ENCODE data around the gene PANK3.
"Not testable (repeated sequence)": the region's sequence is repeated elsewhere in the genome, so short reads cannot be mapped to it uniquely, and the experiment has no call there.

The PANK3 gene

GRCh38 chr5:168591302-168592013 lies 12.3 kb upstream of the PANK3 start:
- no peak for DNase-seq

GRCh38 chr5:168590666-168591065 lies 11.5 kb upstream of the PANK3 start:
- no peak for DNase-seq

- DNase-seq = no peak
Observed at GRCh38 chr5:168587987-168588386, 8.8 kb upstream of the PANK3 start.

GRCh38 chr5:168585119-168585856 lies 6.1 kb upstream of the PANK3 start:
- no peak for DNase-seq

GRCh38 chr5:168583742-168584482 lies 4.7 kb upstream of the PANK3 start:
- no peak for DNase-seq

GRCh38 chr5:168580814-168581469 lies 1.8 kb upstream of the PANK3 start:
- not testable (repeated sequence) for DNase-seq

GRCh38 chr5:168580227-168580508 lies 1.0 kb upstream of the PANK3 start:
- no peak for DNase-seq

- peak; percentile 96 for DNase-seq
Observed at GRCh38 chr5:168579488-168580226, 489 bp upstream of the PANK3 start.

- DNase-seq = no peak
Observed at GRCh38 chr5:168578006-168578405, 1.2 kb downstream of the PANK3 start.

- DNase-seq = no peak
Observed at GRCh38 chr5:168575391-168576372, 3.5 kb downstream of the PANK3 start.

GRCh38 chr5:168574156-168574555 lies 5.0 kb downstream of the PANK3 start:
- DNase-seq = not testable (repeated sequence)

- not testable (repeated sequence) for DNase-seq
Observed at GRCh38 chr5:168573663-168574062, 5.5 kb downstream of the PANK3 start.

GRCh38 chr5:168570490-168571328 lies 8.5 kb downstream of the PANK3 start:
- no peak for DNase-seq

- DNase-seq = no peak
Observed at GRCh38 chr5:168568738-168569137, 10.4 kb downstream of the PANK3 start.

- DNase-seq = no peak
Observed at GRCh38 chr5:168563959-168564358, 15.2 kb downstream of the PANK3 start.

GRCh38 chr5:168562279-168562678 lies 16.9 kb downstream of the PANK3 start:
- DNase-seq = no peak

GRCh38 chr5:168557389-168557788 lies 21.8 kb downstream of the PANK3 start:
- no peak for DNase-seq

- DNase-seq = no peak
Observed at GRCh38 chr5:168553377-168554130, 25.6 kb downstream of the PANK3 start.

- DNase-seq = no peak
Observed at GRCh38 chr5:168552146-168552545, 27.0 kb downstream of the PANK3 start.

- DNase-seq = no peak
Observed at GRCh38 chr5:168550656-168551055, 28.5 kb downstream of the PANK3 start.
